Lower lobe of right lung (tissue), 2 donors: ENCODE data around the gene TSPYL2. TPM values are rescaled to one million over a fixed set of nuclear protein-coding genes. Genes with fewer than 3 reads are reported as not detected.
A peak's percentile ranks its signal among the peaks of the same experiment; 100 is the strongest.

Experiments used
- ATAC-seq, 2 donors: fragments of 200-7000 bp; cut with Tn5 transposase; one replicate each; pipeline ENCODE4 v1.9.1; 2020 to 2022; ENCODE audit warnings: mild to moderate bottlenecking in 2 of 2, moderate library complexity in 2 of 2
- DNase-seq: peaks from one replicate; pipeline ENCODE4 v3.0.0-alpha.2; 2020
- H3K27ac ChIP-seq: fragments of 200-600 bp; one replicate; pipeline ENCODE4 v1.8.0; 2022
- H3K27me3 ChIP-seq: fragments of 200-600 bp; one replicate; pipeline ENCODE4 v1.8.0; 2022; ENCODE audit warnings: low read depth
- H3K36me3 ChIP-seq: fragments of 200-600 bp; one replicate; pipeline ENCODE4 v1.8.0; 2022; ENCODE audit warnings: mild to moderate bottlenecking
- H3K4me1 ChIP-seq: fragments of 200-600 bp; one replicate; pipeline ENCODE4 v1.8.0; 2022
- H3K4me3 ChIP-seq: fragments of 200-600 bp; one replicate; pipeline ENCODE4 v1.8.0; 2022; ENCODE audit warnings: mild to moderate bottlenecking
- H3K9me3 ChIP-seq: fragments of 200-600 bp; one replicate; pipeline ENCODE4 v1.8.0; 2022
- intact Hi-C: fragments of 100-400 bp; cut with DNase I; formaldehyde crosslinking; loops from one replicate; pipeline ENCODE4 v1.11.0; 2022
- total RNA-seq: library from RNA; stranded (reverse); fragmentation: NEBNext Ultra II Directional; extraction: Animal tissue kit (Norgen Biotek cat#: 25700); gene quantifications from one replicate; pipeline ENCODE4 v1.2.1, GENCODE V29; 2021
- TF ChIP-seq, protein P1 (sequence below): fragments of 200-600 bp; IDR thresholded peaks from one replicate; pipeline ENCODE4 v1.8.0; 2022; ENCODE audit warnings: antibody characterized with exemption, mild to moderate bottlenecking
- donor health status: DM: no; HTN: yes; CAD: no; lungs with severe emphysema.

TSPYL2 gene
- total RNA-seq, 1 donor from 2014 or later = 27.9 TPM

- Histone ChIP-seq H3K27me3 (no peaks in the 10 kb centered on the region), H3K4me1 (no peaks in the 10 kb centered on the region), H3K4me3 (no peak overlapping the region), H3K36me3 (no peaks in the 10 kb centered on the region), H3K27ac (no peak overlapping the region), H3K9me3 (no peaks in the 10 kb centered on the region)
- DNase-seq = no peak
- ATAC-seq = no peak
- intact Hi-C loops = no loop called here
- TF ChIP-seq, protein P1, sequence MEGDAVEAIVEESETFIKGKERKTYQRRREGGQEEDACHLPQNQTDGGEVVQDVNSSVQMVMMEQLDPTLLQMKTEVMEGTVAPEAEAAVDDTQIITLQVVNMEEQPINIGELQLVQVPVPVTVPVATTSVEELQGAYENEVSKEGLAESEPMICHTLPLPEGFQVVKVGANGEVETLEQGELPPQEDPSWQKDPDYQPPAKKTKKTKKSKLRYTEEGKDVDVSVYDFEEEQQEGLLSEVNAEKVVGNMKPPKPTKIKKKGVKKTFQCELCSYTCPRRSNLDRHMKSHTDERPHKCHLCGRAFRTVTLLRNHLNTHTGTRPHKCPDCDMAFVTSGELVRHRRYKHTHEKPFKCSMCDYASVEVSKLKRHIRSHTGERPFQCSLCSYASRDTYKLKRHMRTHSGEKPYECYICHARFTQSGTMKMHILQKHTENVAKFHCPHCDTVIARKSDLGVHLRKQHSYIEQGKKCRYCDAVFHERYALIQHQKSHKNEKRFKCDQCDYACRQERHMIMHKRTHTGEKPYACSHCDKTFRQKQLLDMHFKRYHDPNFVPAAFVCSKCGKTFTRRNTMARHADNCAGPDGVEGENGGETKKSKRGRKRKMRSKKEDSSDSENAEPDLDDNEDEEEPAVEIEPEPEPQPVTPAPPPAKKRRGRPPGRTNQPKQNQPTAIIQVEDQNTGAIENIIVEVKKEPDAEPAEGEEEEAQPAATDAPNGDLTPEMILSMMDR = no peak
Measured at GRCh38 chrX:53065104-53065503, 17.1 kb upstream of the TSPYL2 start.

GRCh38 chrX:53071064-53071463 lies 11.1 kb upstream of the TSPYL2 start:
- ATAC-seq = no peak
- no peaks in the 10 kb centered on the region for H3K9me3 ChIP-seq
- no peaks in the 10 kb centered on the region for H3K4me1 ChIP-seq
- TF ChIP-seq, protein P1 = no peak
- no peak for DNase-seq
- no peak overlapping the region for H3K27ac ChIP-seq
- intact Hi-C loops = no loop called here
- H3K4me3 ChIP-seq = no peak overlapping the region
- H3K27me3 ChIP-seq = no peaks in the 10 kb centered on the region
- H3K36me3 ChIP-seq = no peaks in the 10 kb centered on the region

- Histone ChIP-seq H3K27me3 (no peaks in the 10 kb centered on the region), H3K4me1 (no peaks in the 10 kb centered on the region), H3K27ac (peak overlapping the region; percentile 58), H3K4me3 (peak overlapping the region; percentile 46), H3K36me3 (no peaks in the 10 kb centered on the region), H3K9me3 (no peaks in the 10 kb centered on the region)
- TF ChIP-seq, protein P1 = peak; percentile 55
- intact Hi-C loops = no loop called here
- DNase-seq (peak; percentile 84), ATAC-seq (peak; percentile 93 to 98)
Measured at GRCh38 chrX:53071604-53072417, 10.4 kb upstream of the TSPYL2 start.

DNA sequence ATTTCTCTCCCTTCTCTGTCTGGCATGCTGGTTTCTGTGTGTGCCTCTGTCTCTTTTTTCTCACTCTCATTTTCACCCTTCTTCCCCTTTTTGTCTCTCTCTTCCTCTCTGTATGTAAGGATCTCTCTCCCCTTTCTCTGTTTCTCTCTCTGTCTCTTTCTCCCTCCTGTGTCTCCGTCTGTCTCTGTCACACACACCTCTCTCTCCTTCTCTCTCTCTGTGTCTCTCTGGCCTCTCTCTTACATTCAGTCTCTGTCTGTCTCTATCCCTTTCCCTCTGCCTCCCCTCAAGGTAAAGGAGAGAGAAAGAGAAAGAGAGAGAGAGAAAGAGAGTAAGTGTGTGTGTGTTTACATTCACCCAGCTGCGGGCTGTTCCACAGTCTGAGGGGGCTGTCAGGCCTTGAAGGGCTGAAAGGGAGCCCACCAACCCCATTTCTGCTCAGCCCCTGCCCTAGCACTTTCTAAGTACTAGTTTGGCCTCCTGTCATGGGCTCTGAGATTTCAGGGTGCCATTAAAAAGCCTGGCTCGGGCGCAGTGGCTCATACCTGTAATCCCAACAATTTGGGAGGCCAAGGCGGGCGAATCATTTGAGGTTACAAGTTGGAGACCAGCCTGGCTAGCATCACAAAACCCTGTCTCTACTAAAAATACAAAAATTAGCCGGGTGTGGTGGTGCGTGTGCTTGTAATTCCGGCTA lies 9.6 kb upstream of the TSPYL2 start:
- DNase-seq = no peak
- no peaks in the 10 kb centered on the region for H3K27me3 ChIP-seq
- H3K9me3 ChIP-seq = no peaks in the 10 kb centered on the region
- no peaks in the 10 kb centered on the region for H3K4me1 ChIP-seq
- peak overlapping the region; percentile 58 for H3K27ac ChIP-seq
- TF ChIP-seq, protein P1 = no peak
- peak overlapping the region; percentile 46 for H3K4me3 ChIP-seq
- intact Hi-C loops = no loop called here
- H3K36me3 ChIP-seq = no peaks in the 10 kb centered on the region
- peak in 1 of 2 donors; percentile 3 for ATAC-seq

GRCh38 chrX:53073115-53073586 lies 9.0 kb upstream of the TSPYL2 start:
- no peak for DNase-seq
- Histone ChIP-seq H3K4me3 (no peak overlapping the region), H3K27me3 (no peaks in the 10 kb centered on the region), H3K27ac (peak overlapping the region; percentile 58), H3K9me3 (no peaks in the 10 kb centered on the region), H3K4me1 (no peaks in the 10 kb centered on the region), H3K36me3 (no peaks in the 10 kb centered on the region)
- intact Hi-C loops = no loop called here
- no peak for ATAC-seq
- TF ChIP-seq, protein P1 = no peak
